PC-3 (cell line): ENCODE results near the gene EXOSC10.

Experiments
- CTCF ChIP-seq: fragments of 300-600 bp; sonication (generic); conservative IDR thresholded peaks from 2 replicates; pipeline ENCODE4 v1.5.1; 2017; ENCODE audit warnings: antibody characterized with exemption, low read depth, mild to moderate bottlenecking, low read length
- EZH2 ChIP-seq: fragments of 300-600 bp; sonication (generic); IDR thresholded peaks from one replicate; pipeline ENCODE4 v1.6.1; 2017; ENCODE audit warnings: antibody characterized with exemption, mild to moderate bottlenecking, low read length; ENCODE audit not compliant: unreplicated experiment
- EZH2phosphoT487 ChIP-seq: fragments of 300-600 bp; sonication (generic); IDR thresholded peaks from 2 replicates; pipeline ENCODE4 v1.6.1; 2018; ENCODE audit warnings: mild to moderate bottlenecking, antibody characterized with exemption, low read length, borderline replicate concordance

- TF ChIP-seq CTCF = no peak
- TF ChIP-seq EZH2phosphoT487 = no peak
- no peak for TF ChIP-seq EZH2
Measured at GRCh38 chr1:11026052-11026451, 73.6 kb downstream of the EXOSC10 start.
